PC-3 (cell line): ENCODE measurements around the gene NNT.

Source experiments
- CTCF ChIP-seq: fragments of 300-600 bp; sonication (generic); conservative IDR thresholded peaks from 2 replicates; pipeline ENCODE4 v1.5.1; 2017; ENCODE audit warnings: antibody characterized with exemption, low read depth, mild to moderate bottlenecking, low read length
- EZH2 ChIP-seq: fragments of 300-600 bp; sonication (generic); IDR thresholded peaks from one replicate; pipeline ENCODE4 v1.6.1; 2017; ENCODE audit warnings: antibody characterized with exemption, mild to moderate bottlenecking, low read length; ENCODE audit not compliant: unreplicated experiment

GRCh38 chr5:43649256-43649655 is 46.3 kb downstream of the NNT start:
- no peak for TF ChIP-seq CTCF
- no peak for TF ChIP-seq EZH2
